NCI-H2107 (cell line): ENCODE results near the gene DLGAP5.

Experiments
- DNase-seq: peaks from one replicate; lab custom pipeline; 2025; lab: John Stamatoyannopoulos, UW

DLGAP5 gene

DNA sequence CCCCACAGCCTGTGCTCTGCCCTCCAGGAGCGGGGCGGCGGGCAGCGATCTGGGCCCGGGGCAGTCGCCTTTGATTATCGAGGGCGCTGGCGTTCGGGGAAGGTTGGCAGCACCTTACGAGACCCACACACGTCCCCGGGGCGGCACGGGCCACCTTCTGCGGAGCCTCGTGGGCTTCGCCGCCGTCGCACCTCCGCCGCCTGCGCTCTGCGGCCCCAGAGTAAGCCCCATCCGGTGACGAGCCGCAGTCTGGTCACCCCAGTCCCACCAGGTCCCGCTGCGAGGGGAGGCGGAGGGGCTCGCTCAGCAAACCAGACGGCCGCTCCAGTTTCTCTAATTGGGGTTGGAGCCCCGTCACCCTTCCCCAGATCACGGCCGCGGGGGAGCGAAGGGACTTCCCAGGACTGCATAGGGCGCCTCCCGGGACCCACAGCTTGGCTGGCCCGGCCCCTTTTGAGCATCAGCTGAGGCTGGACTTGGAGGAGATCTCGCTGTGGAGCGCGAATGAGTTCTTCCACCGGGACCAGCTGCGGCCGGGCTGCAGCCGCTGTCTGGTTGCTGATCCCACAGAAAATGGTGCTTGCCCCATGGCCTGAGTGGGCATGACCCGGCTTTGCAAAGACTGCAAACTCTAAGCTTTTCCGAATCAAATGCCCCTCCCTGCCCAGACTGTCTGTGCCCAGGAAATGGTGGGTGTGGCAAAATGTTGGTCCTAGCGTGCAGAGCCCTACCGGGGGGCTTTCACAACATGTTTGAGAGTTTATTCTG, 61.8 kb downstream of the DLGAP5 start:
- no peak for DNase-seq

GRCh38 chr14:55129086-55129427, 62.3 kb downstream of the DLGAP5 start, which contains the start of gene LGALS3:
LGALS3 (plus strand) TSS chr14:55129252; CDS start chr14:55137374, 8,122 bp downstream.
- DNase-seq, result no peak

DNA sequence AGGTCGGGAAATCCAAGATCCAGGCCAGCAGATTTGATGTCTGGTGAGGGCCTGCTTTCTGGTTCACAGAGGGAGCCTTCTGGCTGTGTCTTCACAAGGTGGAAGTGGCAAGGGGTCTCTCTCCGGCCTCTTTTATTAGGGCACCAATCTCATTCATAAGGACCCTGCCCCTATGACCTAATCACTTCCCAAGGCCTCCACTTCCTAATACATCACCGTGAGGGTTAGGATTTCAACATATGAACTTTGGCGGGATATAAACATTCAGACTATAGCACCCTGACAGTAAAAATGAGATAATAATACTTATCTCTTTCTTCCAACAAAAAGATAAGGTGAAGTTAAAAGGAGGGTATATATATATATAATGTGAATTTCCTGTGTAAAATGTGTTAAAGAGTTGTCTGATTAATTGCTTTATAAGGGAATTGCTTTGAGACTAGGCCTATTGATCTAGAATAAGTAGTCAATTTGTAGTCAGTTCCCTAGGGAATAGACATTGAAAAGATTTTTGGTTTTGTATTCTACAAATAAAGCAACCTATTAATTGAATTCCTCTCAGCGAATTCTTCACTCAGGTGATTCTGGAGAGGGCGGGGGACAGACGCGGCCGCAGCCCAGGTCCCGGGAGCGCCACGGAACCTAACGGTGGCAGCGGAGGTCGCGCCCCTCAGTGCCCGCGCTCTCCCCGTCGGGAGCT, 62.8 kb downstream of the DLGAP5 start:
- no peak for DNase-seq

GRCh38 chr14:55127460-55127951, 63.9 kb downstream of the DLGAP5 start:
- DNase-seq, result no peak

DNA sequence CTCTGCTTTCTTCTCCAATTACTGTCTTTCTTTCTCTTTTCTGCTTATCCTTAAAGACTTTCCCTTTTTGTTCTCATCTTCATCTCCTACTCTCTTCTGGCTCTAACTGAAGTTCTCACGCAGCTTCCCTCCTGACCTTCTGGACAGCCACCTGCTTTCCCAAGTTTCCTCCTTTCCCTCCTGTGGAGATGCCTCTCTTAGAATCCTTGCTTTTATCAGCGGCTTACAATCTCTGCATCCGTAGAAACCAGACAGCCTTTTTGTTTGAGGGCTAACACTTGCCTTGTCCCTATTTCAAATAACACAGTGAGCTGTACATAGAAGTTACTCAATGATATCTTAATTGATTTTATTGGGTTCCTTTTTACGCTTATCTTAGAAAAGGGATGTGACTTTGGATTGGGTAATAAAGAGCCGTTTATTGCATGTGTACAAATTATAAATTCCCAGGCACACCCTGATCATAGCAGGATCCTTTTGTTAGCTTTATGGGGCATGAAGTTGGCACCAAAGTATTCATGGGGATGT, 64.4 kb downstream of the DLGAP5 start:
- no peak for DNase-seq

DNA sequence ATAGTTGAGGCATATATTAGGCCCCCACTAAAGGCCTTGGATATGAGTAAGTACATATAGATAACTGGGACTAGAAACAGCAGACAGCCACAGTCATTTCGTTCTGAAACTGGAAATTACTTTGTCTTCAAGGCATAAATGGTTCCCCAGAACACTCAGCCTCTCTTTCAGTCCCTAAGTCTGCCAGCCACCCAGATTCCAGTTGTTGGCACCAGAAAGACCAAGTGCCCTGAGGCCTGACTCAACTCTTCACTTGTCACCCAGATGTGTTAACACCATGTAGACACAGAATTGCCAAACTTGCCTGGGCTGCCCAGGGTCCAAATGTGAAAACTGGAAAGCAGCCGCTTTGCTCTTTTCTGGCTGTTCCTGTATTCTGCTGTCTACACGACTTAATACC, 65.4 kb downstream of the DLGAP5 start:
- no peak for DNase-seq

- no peak for DNase-seq
Measured at GRCh38 chr14:55125403-55125802, 66.0 kb downstream of the DLGAP5 start.

DNA sequence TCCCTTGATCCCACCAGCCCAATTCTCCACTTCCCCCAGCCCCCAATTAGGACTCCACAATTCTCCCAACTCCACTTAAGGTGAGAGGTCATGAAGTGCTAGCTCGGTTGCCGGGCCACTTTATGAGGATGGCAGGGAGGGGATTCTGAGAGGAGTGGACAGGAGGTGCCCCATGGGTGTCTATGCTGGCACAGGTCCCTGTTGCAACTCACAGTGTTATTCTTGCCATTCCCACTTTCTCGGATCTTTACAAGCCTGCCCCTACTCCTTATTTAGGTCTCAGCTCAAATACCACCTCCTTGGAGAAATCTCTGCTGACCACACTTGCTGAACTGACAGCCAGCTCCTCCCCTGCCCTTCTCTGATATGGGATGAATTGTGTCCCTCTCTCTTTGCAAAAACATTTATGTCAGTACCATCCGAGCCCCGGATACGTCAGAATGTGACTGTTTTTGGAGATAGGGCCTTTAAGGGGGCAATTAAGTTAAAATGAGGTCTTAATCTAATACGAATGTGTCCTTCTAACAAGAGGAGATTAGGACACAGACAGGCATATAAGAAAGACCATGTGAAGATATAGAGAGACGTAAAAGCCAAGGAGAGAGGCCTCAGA, 66.5 kb downstream of the DLGAP5 start:
- no peak for DNase-seq

DNA sequence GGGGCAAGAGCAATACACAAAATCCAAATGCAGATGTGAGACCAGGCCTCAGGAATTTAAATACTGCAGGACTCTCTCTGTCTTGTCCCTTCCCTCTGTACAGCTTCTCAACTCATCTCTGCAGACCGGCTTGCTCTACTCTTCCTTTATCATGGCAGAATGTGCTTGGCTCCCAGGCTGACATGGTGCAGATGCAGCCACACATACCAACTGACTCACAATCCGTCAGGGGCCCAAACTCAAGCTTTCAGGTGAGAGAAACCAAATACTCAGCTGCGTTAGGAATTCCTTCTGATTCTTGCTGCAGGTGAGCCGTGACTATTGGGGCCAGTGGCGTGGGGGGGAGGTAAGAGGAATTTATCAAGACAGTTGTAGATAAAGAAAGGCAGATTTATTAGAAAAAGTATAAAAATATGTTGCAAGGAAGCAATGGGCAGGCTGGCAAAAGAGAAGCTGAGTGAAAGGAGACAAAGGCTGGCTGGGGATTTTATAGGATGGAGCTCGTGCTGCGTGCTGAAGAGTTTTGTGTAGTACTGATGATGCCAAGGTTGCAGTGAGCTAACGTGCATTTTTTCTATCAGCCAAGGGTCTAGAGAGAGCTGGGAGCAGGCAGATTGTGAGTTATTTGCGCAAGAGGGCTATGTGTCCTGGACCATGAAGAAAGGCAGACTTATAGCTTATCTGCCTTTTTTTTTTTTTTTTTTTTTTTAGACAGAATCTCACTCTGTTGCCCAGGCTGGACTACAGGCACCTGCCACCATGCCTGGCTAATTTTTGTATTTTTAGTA, 67.3 kb downstream of the DLGAP5 start:
- no peak for DNase-seq

DNA sequence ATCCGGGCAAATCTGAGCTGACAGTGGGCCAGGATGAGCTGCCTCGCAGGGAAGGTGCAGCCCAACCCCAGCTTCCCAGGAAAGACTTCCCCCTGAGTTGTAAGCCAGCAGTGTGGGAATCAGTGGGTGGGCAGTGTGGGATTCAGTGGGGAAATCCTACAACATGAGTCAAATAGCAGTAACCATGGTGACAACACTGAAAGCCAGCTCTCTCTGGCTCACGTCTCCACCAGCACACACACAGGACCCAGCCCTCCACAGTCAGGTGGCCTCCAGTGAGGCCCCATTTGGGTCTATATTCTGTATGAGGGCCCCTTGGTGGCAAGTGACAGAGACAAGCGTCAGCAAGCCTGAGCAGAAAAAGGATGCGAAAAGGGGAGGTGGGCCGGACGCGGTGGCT, 68.3 kb downstream of the DLGAP5 start:
- no peak for DNase-seq

- DNase-seq, result no peak
Measured at GRCh38 chr14:55122440-55122986, 68.9 kb downstream of the DLGAP5 start.

DNA sequence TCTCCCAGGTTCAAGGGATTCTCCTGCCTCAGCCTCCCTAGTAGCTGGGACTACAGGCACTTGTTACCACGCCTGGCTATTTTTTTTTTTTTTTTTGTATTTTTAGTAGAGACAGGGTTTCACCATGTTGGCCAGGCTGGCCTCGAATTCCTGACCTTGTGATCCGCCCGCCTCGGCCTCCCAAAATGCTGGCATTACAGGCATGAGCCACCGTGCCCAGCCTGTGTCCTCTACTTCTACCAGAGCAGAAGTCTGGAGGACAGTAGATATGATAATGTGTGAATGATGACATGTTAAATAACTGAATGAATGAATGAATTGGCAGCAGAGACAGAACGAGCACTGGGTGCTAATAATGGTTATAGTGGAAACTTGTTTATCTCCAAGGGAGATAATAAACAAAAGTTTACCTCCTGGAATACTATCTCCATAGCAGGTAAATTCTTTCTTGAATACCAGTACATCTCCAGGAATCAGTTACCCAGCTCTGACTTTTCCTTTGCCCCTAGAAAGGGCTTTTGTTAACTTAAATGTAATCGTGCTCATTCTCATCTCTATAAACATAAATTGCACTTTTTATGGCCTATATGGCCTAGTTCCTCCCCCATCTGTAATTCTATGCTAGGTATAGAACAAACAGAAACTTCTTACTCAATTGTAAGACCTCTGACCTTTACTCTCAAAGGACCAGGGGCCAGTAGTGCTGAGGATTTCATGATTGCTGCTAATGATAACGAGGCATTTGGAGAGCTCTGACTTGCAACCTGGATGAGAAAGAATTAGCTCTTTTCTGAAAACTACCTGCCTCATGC, 69.6 kb downstream of the DLGAP5 start:
- DNase-seq, result no peak

GRCh38 chr14:55120571-55121495, 70.6 kb downstream of the DLGAP5 start:
- no peak for DNase-seq

DNA sequence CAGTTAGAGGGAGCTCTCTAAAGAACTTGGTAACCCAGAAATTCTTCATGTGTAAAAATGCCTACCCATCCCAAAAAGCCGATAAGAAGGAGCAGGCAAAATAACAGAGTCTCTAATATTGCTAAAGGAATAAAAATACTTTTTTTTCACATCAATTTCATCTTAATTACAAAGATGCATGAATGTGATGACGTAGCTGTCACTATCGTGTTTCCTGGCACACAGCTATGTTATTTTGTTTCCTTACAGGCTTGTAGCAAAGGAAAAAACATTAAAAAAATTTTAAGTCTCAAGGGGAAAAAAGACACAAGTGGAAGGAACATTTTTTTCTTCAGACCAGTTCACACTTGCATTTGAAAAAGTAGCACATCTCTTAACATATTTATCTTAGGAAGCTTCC, 72.6 kb downstream of the DLGAP5 start:
- no peak for DNase-seq

GRCh38 chr14:55117803-55118441, 73.5 kb downstream of the DLGAP5 start:
- DNase-seq, result no peak

DNA sequence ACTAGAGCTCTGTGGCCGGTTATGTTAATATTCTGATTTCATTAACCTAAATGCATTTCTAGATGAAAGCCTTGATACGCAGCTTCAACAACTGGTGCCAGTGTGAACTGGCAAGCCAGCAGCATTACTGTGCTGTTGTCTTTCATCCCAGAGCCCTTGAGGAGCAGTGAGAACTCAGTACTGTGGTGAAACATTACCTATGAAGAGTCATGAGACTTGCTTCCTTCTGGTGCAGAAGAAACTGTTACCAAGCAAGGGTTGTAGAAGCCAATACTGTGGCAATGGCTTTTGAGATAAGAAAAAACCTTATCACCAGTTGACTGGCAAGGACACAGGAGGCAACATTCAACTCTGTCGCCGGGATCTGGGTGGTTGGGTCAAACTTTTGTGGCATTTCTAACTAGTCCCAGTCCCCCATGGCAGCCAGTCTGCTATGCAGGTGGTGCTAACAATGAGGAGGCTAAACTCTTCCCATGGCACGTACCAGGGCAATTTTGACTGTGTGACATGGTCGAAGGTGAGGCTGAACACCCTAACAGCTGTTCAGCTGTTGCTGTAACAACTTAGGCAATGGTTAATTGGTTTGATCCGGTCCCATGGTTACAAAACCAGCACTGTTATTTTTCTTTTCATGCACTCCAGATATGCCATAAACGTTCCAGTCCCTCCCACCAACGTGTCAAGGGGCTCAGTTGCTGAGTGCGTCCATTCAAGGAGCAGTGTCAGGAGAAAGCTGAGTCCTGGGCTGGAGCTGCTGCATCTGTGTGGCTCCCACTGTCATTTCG, 74.9 kb downstream of the DLGAP5 start:
- no peak for DNase-seq

DNA sequence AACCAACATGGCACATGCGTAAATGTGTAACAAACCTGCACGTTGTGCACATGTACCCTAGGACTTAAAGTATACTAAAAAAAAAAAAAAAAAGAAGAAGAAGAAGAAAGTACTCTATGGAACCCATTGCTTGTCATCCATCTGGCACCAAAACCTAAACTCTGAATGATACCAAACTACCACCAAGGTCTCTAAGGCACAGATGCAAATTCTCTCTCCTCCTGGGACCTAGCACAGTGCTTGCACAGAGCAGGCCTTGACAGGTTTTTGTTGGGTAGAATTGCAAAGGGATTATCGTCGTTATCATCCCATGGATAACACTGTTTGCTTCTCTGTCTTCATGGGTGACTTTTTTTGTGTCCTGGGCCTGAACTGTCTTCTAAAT, 75.5 kb downstream of the DLGAP5 start:
- DNase-seq, result no peak

DNA sequence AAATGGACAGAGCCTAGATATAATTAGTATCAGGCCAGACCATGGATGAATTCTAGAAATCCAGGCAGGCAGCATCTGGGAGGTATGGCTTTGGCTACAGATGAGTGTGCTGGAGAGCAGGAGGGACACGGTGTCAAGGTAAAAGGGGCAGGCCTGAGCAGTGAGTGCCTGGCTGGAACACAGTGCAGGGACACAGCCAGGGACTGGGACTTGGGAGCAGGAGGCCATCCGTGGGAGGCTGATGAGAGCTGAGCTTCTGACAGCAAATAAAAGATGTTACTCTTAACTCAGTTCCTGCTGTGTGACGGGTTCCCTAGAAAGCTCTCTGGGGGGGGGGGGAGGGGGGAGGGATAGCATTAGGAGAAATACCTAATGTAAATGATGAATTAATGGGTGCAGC, 75.9 kb downstream of the DLGAP5 start:
- no peak for DNase-seq
